ENCODE measurements around the gene TOR4A.

TOR4A gene

DNA sequence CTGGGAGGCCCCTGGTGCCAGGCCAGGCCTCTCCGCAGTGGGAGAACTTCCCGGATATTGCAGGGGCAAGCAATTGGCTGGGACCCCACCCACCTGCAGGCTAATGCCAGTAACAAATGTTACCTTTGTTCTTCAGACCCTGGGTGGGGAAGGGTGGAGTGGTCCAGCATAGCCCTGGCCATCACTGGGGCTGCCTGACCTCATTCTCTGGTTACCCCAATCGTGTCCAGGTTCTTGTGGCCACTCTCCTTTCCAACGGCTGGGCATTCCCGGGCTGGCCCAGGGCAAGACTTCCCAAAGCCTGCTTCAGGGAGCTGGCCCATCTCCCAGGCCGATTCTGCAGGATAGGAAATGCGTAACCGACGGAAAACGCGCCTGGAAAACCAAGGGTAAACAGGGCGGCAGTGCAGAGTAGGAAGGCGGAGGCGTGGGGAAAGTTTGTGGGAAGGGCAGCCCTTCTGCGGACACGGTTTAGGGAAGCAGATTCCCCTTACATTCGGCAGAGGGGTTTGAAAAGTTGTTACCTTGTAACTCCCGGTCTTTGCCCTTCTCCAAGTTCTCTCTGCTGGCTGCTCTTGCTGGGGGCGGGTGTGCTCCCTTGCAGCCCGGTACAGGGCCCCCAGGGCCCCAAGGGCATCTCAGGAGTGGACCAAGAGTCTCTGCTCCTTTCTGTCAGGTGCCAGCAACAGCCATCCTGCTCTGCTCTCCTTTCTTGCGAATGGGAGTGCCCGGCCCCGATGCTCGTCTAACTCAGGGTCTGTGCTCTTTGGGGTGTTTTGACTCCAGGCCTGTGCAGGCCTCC is 21.1 kb downstream of the TOR4A start:
- TF ChIP-seq REST (IDR thresholded peaks at IDR 0.05; ENCODE audit: insufficient read depth in 1 of 2, low read depth in 2 of 2, low read length in 2 of 2) (no peak), POLR2AphosphoS5 (IDR thresholded peaks at IDR 0.05; ENCODE audit: low read depth, low read length) (peak; percentile 63)

DNA sequence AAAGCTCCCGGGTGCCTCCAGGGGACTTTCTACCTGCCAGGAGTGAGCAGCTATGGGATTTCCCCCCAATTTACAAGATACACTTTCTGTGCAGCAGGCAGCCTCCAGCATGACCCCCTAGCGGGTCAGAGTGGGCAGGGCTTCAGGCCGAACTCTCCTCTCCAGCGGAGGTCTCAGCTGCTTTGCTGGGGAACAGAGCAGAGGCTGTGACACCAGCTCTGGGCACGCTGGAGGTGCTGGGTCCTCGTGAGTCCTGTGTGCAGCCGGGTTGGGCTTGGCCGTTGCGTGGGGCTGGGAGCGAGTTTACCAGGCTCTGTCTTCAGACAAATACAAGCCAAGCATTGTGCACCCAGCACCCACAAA is 21.7 kb downstream of the TOR4A start:
- TF ChIP-seq SIN3A (IDR thresholded peaks at IDR 0.05; ENCODE audit: borderline replicate concordance, insufficient read depth, low read length) = no peak
- no peak for TF ChIP-seq TAF1 (IDR thresholded peaks at IDR 0.05; ENCODE audit: borderline replicate concordance, insufficient read depth, low read length)
- TF ChIP-seq REST (IDR thresholded peaks at IDR 0.05; ENCODE audit: insufficient read depth in 1 of 2, low read depth in 2 of 2, low read length in 2 of 2) = no peak
- no peak for TF ChIP-seq FOXP2 (optimal IDR thresholded peaks at IDR 0.05; ENCODE audit: borderline replicate concordance, extremely low read depth, extremely low read length, insufficient read depth)
- no peak for TF ChIP-seq POLR2AphosphoS5 (IDR thresholded peaks at IDR 0.05; ENCODE audit: low read depth, low read length)

DNA sequence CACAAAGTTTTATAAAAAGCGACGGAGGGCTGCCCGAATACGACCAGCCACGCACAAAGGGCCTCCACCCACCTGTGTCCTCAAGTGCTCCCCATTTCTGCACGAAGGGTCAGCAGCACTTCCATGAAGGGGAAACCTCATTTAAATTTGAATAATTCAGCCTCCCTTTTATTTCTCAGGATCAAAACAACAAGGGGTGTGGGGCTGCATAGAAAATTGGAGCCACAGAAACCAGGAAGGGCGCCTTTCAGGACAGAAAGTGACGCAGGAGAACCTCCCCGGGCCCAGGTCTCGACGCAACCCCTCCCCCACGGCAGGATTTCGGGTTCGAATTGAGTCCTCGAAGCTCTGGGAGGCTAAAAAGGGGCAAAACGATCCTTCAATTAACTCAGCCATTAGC is 22.4 kb downstream of the TOR4A start:
- TF ChIP-seq POLR2AphosphoS5 (IDR thresholded peaks at IDR 0.05; ENCODE audit: low read depth, low read length) (no peak), FOXP2 (optimal IDR thresholded peaks at IDR 0.05; ENCODE audit: borderline replicate concordance, extremely low read depth, extremely low read length, insufficient read depth) (no peak), TAF1 (IDR thresholded peaks at IDR 0.05; ENCODE audit: borderline replicate concordance, insufficient read depth, low read length) (no peak), REST (IDR thresholded peaks at IDR 0.05; ENCODE audit: insufficient read depth in 1 of 2, low read depth in 2 of 2, low read length in 2 of 2) (no peak), SIN3A (IDR thresholded peaks at IDR 0.05; ENCODE audit: borderline replicate concordance, insufficient read depth, low read length) (no peak)

- TF ChIP-seq FOXP2 (optimal IDR thresholded peaks at IDR 0.05; ENCODE audit: borderline replicate concordance, extremely low read depth, extremely low read length, insufficient read depth) (no peak), POLR2AphosphoS5 (IDR thresholded peaks at IDR 0.05; ENCODE audit: low read depth, low read length) (no peak), SIN3A (IDR thresholded peaks at IDR 0.05; ENCODE audit: borderline replicate concordance, insufficient read depth, low read length) (no peak), REST (IDR thresholded peaks at IDR 0.05; ENCODE audit: insufficient read depth in 1 of 2, low read depth in 2 of 2, low read length in 2 of 2) (no peak), TAF1 (IDR thresholded peaks at IDR 0.05; ENCODE audit: borderline replicate concordance, insufficient read depth, low read length) (no peak)
Measured at GRCh38 chr9:137300567-137301080, 23.1 kb downstream of the TOR4A start.

Data from PFSK-1 (cell line).